ENCODE data around the gene OPCML. TPM values are rescaled to one million over a fixed set of nuclear protein-coding genes. Genes with fewer than 3 reads are reported as not detected.

The OPCML gene
- total and polyA plus RNA-seq, 2 donors (not counting 1 experiment from before 2014, with no cell fraction given): not detected

DNA sequence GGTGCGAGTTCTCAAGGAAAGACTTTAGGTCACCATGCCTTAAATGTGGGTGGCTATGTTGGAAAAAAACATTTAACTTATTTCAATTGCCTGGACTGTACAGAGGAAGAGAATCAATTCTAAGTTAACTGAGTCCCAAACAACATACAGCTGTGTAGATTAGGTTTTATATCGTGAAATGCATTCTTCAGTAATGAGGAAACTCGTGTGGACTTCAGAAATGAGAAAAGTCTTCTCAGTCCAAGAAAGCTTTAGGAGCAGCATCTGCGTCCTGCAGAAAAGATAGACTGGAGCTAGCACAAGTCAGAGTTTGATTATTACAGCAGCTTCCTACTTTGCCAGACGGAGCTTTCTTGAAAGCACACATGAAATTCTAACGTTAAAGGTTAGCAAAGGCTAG is 673.0 kb downstream of the OPCML start:
- no peaks in the 10 kb centered on the region for H3K27me3 Mint-ChIP-seq
- no peak overlapping the region for H2AFZ ChIP-seq (ENCODE audit: insufficient read depth, low read depth, low read length, poor library complexity, severe bottlenecking)
- no peaks in the 10 kb centered on the region for H3K9me3 Mint-ChIP-seq (ENCODE audit: insufficient read depth)
- no peak overlapping the region for H3K4me3 Mint-ChIP-seq
- no peak for TF ChIP-seq EZH2 (IDR thresholded peaks at IDR 0.05; ENCODE audit: borderline replicate concordance, insufficient read depth, low read depth, low read length, poor library complexity, severe bottlenecking)
- H3K4me1 Mint-ChIP-seq: no peaks in the 10 kb centered on the region
- POLR2A ChIA-PET: no interaction called here
- no peak overlapping the region for H3K27ac ChIP-seq (ENCODE audit: low read length in 2 of 2)
- no peak overlapping the region for H3K4me2 ChIP-seq (replicated peaks; ENCODE audit: low read depth, low read length, poor library complexity, severe bottlenecking)
- no peaks in the 10 kb centered on the region for H3K36me3 ChIP-seq (replicated peaks in 1 of 2; ENCODE audit: control extremely low read depth in 1 of 2, control insufficient read depth in 1 of 2, extremely low read depth in 1 of 2, insufficient read depth in 2 of 2, low read length in 1 of 2)
- no peak for DNase-seq
- 73% methylated on average over 2 of the region's 6 CpGs for WGBS (ENCODE audit: insufficient coverage)
- intact Hi-C loops (cut with micrococcal nuclease): no loop called here
- no peak for ATAC-seq (ENCODE audit: low read depth)
- H3K9ac ChIP-seq (ENCODE audit: low read length): no peak overlapping the region
- CTCF ChIA-PET: no interaction called here
- H3K27ac Mint-ChIP-seq: no peak overlapping the region
- no peak overlapping the region for H3K4me3 ChIP-seq (ENCODE audit: control extremely low read depth in 1 of 5, extremely low read depth in 1 of 5, insufficient read depth in 1 of 5, low read depth in 2 of 5, low read length in 4 of 5)
- no peaks in the 10 kb centered on the region for H3K27me3 ChIP-seq (replicated peaks in 1 of 4; ENCODE audit: control extremely low read depth in 1 of 4, control insufficient read depth in 3 of 4, insufficient read depth in 4 of 4, low read length in 3 of 4)
- H4K20me1 ChIP-seq (ENCODE audit: control insufficient read depth, insufficient read depth, low read length, poor library complexity, severe bottlenecking): no peaks in the 10 kb centered on the region
- H3K4me1 ChIP-seq (ENCODE audit: control insufficient read depth in 2 of 2, insufficient read depth in 2 of 2, low read length in 2 of 2): no peaks in the 10 kb centered on the region
- peaks cover 0 to 7% (median 0%) of the 10 kb centered on the region in 3 donors for H3K9me3 ChIP-seq (ENCODE audit: control extremely low read depth in 1 of 3, control insufficient read depth in 2 of 3, insufficient read depth in 1 of 3, low read length in 2 of 3)
- no peaks in the 10 kb centered on the region for H3K79me2 ChIP-seq (ENCODE audit: control insufficient read depth, insufficient read depth, low read length)

DNA sequence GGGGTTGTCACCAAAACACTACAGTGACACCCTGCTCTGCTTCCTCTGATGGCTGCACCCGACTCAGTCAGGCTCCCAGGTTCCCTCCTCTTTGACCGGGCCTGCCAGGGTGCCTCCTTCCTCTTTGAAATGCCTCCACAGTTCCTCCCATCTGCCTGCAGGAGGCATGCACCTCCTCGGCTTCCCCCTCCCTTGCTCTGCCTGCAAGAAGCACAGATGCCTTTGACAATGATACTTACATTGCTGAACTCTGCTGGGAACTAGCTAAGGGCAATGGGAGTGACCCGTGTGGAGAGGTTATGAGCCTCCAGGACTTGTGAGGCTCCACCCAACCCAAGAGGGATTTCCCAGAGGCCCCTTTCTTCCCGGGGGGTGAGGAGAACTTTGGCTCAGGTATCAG is 674.1 kb downstream of the OPCML start:
- H3K27me3 Mint-ChIP-seq: no peaks in the 10 kb centered on the region
- 6% methylated on average over 2 of the region's 5 CpGs for WGBS (ENCODE audit: insufficient coverage)
- no peak overlapping the region for H3K27ac ChIP-seq (ENCODE audit: low read length in 2 of 2)
- ChIA-PET CTCF (no interaction called here), POLR2A (no interaction called here)
- peaks cover 0 to 3% (median 0%) of the 10 kb centered on the region in 3 donors for H3K9me3 ChIP-seq (ENCODE audit: control extremely low read depth in 1 of 3, control insufficient read depth in 2 of 3, insufficient read depth in 1 of 3, low read length in 2 of 3)
- DNase-seq (no peak), ATAC-seq (ENCODE audit: low read depth) (no peak)
- H3K4me1 ChIP-seq (ENCODE audit: control insufficient read depth in 2 of 2, insufficient read depth in 2 of 2, low read length in 2 of 2): no peaks in the 10 kb centered on the region
- no peaks in the 10 kb centered on the region for H3K36me3 ChIP-seq (replicated peaks in 1 of 2; ENCODE audit: control extremely low read depth in 1 of 2, control insufficient read depth in 1 of 2, extremely low read depth in 1 of 2, insufficient read depth in 2 of 2, low read length in 1 of 2)
- TF ChIP-seq EZH2 (IDR thresholded peaks at IDR 0.05; ENCODE audit: borderline replicate concordance, insufficient read depth, low read depth, low read length, poor library complexity, severe bottlenecking): no peak
- TF ChIP-seq, protein P1, sequence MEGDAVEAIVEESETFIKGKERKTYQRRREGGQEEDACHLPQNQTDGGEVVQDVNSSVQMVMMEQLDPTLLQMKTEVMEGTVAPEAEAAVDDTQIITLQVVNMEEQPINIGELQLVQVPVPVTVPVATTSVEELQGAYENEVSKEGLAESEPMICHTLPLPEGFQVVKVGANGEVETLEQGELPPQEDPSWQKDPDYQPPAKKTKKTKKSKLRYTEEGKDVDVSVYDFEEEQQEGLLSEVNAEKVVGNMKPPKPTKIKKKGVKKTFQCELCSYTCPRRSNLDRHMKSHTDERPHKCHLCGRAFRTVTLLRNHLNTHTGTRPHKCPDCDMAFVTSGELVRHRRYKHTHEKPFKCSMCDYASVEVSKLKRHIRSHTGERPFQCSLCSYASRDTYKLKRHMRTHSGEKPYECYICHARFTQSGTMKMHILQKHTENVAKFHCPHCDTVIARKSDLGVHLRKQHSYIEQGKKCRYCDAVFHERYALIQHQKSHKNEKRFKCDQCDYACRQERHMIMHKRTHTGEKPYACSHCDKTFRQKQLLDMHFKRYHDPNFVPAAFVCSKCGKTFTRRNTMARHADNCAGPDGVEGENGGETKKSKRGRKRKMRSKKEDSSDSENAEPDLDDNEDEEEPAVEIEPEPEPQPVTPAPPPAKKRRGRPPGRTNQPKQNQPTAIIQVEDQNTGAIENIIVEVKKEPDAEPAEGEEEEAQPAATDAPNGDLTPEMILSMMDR (IDR thresholded peaks at IDR 0.05): no peak
- no peaks in the 10 kb centered on the region for H3K27me3 ChIP-seq (replicated peaks in 1 of 4; ENCODE audit: control extremely low read depth in 1 of 4, control insufficient read depth in 3 of 4, insufficient read depth in 4 of 4, low read length in 3 of 4)
- no peak overlapping the region for H2AFZ ChIP-seq (ENCODE audit: insufficient read depth, low read depth, low read length, poor library complexity, severe bottlenecking)
- H3K4me2 ChIP-seq (replicated peaks; ENCODE audit: low read depth, low read length, poor library complexity, severe bottlenecking): no peak overlapping the region
- intact Hi-C loops (cut with micrococcal nuclease): no loop called here
- no peaks in the 10 kb centered on the region for H3K79me2 ChIP-seq (ENCODE audit: control insufficient read depth, insufficient read depth, low read length)
- H3K9me3 Mint-ChIP-seq (ENCODE audit: insufficient read depth): no peaks in the 10 kb centered on the region
- no peak overlapping the region for H3K9ac ChIP-seq (ENCODE audit: low read length)
- H3K4me3 ChIP-seq (ENCODE audit: control extremely low read depth in 1 of 5, extremely low read depth in 1 of 5, insufficient read depth in 1 of 5, low read depth in 2 of 5, low read length in 4 of 5): no peak overlapping the region
- no peak overlapping the region for H3K4me3 Mint-ChIP-seq
- H3K4me1 Mint-ChIP-seq: no peaks in the 10 kb centered on the region
- H4K20me1 ChIP-seq (ENCODE audit: control insufficient read depth, insufficient read depth, low read length, poor library complexity, severe bottlenecking): no peaks in the 10 kb centered on the region
- no peak overlapping the region for H3K27ac Mint-ChIP-seq
